KOPT-K1 (cell line): ENCODE measurements around the gene IRAG1.

ENCODE experiments used
- H3K27ac ChIP-seq: fragments of 200-600 bp; sonication (generic); 2 replicates; pipeline ENCODE4 v1.5.1; 2016; ENCODE audit warnings: antibody characterized with exemption, mild to moderate bottlenecking, low read depth, low read length; ENCODE audit not compliant: poor library complexity, severe bottlenecking
- H3K36me3 ChIP-seq: fragments of 200-600 bp; sonication (generic); 2 replicates; pipeline ENCODE4 v1.5.1; 2017; ENCODE audit warnings: antibody characterized with exemption, mild to moderate bottlenecking, low read length, moderate library complexity; ENCODE audit not compliant: insufficient read depth
- H3K9me3 ChIP-seq: fragments of 200-600 bp; sonication (generic); 2 replicates; pipeline ENCODE4 v1.5.1; 2017; ENCODE audit warnings: antibody characterized with exemption, low read length, mild to moderate bottlenecking; ENCODE audit not compliant: insufficient read depth, poor library complexity, severe bottlenecking

Gene IRAG1

GRCh38 chr11:10693509-10694081 lies at the start of gene IRAG1:
IRAG1 (minus strand) TSS chr11:10693755; CDS start chr11:10693602, 153 bp downstream.
- peak within 1 kb of the TSS; percentile 37 for H3K27ac ChIP-seq
- peaks cover under 1% of the 10 kb centered on the region for H3K9me3 ChIP-seq
- no peaks in the 10 kb centered on the region for H3K36me3 ChIP-seq

GRCh38 chr11:10742460-10743208 lies 49.1 kb upstream of the IRAG1 start:
- no peaks in the 10 kb centered on the region for H3K9me3 ChIP-seq
- no peak overlapping the region for H3K27ac ChIP-seq

GRCh38 chr11:10735481-10736475 lies 42.2 kb upstream of the IRAG1 start:
- H3K9me3 ChIP-seq, result peaks cover 3% of the 10 kb centered on the region
- no peak overlapping the region for H3K27ac ChIP-seq
- no peaks in the 10 kb centered on the region for H3K36me3 ChIP-seq

More at GRCh38 chr11:10742460-10743208, 49.1 kb upstream of the IRAG1 start:
- H3K36me3 ChIP-seq, result no peaks in the 10 kb centered on the region

- Histone ChIP-seq H3K9me3 (peaks cover 3% of the 10 kb centered on the region), H3K27ac (no peak overlapping the region), H3K36me3 (no peaks in the 10 kb centered on the region)
Measured at GRCh38 chr11:10731064-10731680, 37.6 kb upstream of the IRAG1 start.

GRCh38 chr11:10730151-10730550 lies 36.6 kb upstream of the IRAG1 start:
- Histone ChIP-seq H3K36me3 (no peaks in the 10 kb centered on the region), H3K27ac (no peak overlapping the region), H3K9me3 (peaks cover 3% of the 10 kb centered on the region)

- Histone ChIP-seq H3K27ac (no peak overlapping the region), H3K36me3 (no peaks in the 10 kb centered on the region), H3K9me3 (peaks cover 3% of the 10 kb centered on the region)
Measured at GRCh38 chr11:10728789-10729472, 35.4 kb upstream of the IRAG1 start.

- Histone ChIP-seq H3K36me3 (no peaks in the 10 kb centered on the region), H3K9me3 (peaks cover 3% of the 10 kb centered on the region), H3K27ac (no peak overlapping the region)
Measured at GRCh38 chr11:10728154-10728553, 34.6 kb upstream of the IRAG1 start.

- Histone ChIP-seq H3K27ac (no peak overlapping the region), H3K36me3 (no peaks in the 10 kb centered on the region), H3K9me3 (peaks cover 3% of the 10 kb centered on the region)
Measured at GRCh38 chr11:10727146-10727851, 33.7 kb upstream of the IRAG1 start.

- no peaks in the 10 kb centered on the region for H3K9me3 ChIP-seq
- H3K36me3 ChIP-seq, result no peaks in the 10 kb centered on the region
- no peak overlapping the region for H3K27ac ChIP-seq
Measured at GRCh38 chr11:10725907-10726253, 32.3 kb upstream of the IRAG1 start.

- Histone ChIP-seq H3K9me3 (no peaks in the 10 kb centered on the region), H3K27ac (no peak overlapping the region), H3K36me3 (no peaks in the 10 kb centered on the region)
Measured at GRCh38 chr11:10725114-10725906, 31.8 kb upstream of the IRAG1 start.

- H3K36me3 ChIP-seq, result no peaks in the 10 kb centered on the region
- H3K9me3 ChIP-seq, result no peaks in the 10 kb centered on the region
- no peak overlapping the region for H3K27ac ChIP-seq
Measured at GRCh38 chr11:10722307-10722706, 28.8 kb upstream of the IRAG1 start.

- Histone ChIP-seq H3K9me3 (no peaks in the 10 kb centered on the region), H3K36me3 (no peaks in the 10 kb centered on the region)
Measured at GRCh38 chr11:10720881-10721376, 27.4 kb upstream of the IRAG1 start.

GRCh38 chr11:10719616-10720015 lies 26.1 kb upstream of the IRAG1 start:
- H3K36me3 ChIP-seq, result no peaks in the 10 kb centered on the region
- no peaks in the 10 kb centered on the region for H3K9me3 ChIP-seq
- no peak overlapping the region for H3K27ac ChIP-seq

More at GRCh38 chr11:10720881-10721376, 27.4 kb upstream of the IRAG1 start:
- no peak overlapping the region for H3K27ac ChIP-seq
